Measurements from ENCODE around the gene OTUB2. TPM values are rescaled to one million over a fixed set of nuclear protein-coding genes. Genes with fewer than 3 reads are reported as not detected.

Gene OTUB2
- total RNA-seq, 4 donors from 2014 or later: 12.6 to 25.0 (median 21.5) TPM

DNA sequence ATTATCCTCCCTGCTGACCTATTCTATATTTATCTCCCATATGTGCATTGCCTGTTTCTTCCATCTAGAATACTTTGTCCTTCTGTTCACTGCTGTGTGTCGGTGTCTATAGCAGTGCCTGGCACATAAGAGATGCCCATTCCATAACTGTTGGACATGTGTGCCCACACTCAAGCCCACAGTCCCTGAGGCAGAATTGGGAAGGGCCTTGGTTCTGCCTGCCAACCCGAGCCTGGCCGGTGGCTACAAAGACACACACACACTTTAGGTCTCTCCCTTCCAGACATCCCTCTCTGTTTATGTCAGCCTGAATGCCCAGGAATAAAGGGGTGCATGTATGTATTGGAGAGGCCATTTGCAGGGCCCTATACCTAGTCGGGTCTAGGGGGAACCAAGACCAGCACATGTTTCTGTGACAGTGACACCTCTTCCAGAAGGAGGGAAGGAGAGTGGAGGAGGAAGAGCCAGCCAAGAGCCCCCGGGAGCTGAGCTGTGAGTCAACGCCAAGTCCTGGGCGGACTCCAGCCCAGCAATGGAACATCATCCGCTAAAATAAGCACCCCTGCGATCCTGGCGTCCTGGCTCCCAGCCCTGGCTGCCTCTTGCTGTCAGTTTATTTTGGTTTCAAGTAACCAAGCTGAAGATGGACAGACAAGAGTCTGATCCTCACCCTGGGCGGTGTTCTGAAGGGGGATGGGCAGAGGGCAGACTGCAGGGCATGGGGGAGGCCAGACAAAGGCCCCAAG lies 45.5 kb upstream of the OTUB2 start:
- intact Hi-C loops (cut with DNase I; ENCODE audit: low total_unique reads): no loop called here
- no peak for DNase-seq (ENCODE audit: low spot score in 2 of 2)
- 49 to 57% methylated on average over 11 of the region's 11 CpGs for WGBS, 2 donors
- H3K4me3 ChIP-seq (ENCODE audit: low read depth, poor library complexity, severe bottlenecking): no peak overlapping the region
- no peak for TF ChIP-seq CTCF (IDR thresholded peaks at IDR 0.05)

- H3K4me3 ChIP-seq (ENCODE audit: low read depth, poor library complexity, severe bottlenecking): no peak overlapping the region
- TF ChIP-seq CTCF (IDR thresholded peaks at IDR 0.05) (no peak), POLR2A (IDR thresholded peaks at IDR 0.05) (no peak)
- DNase-seq (ENCODE audit: low spot score in 2 of 2): no peak
- intact Hi-C loops (cut with DNase I; ENCODE audit: low total_unique reads): loop anchor here (2.0 kb wide), 1 partner anchor 23 kb away; no protein-coding TSS in a partner anchor
- WGBS, 2 donors: 94 to 96% methylated on average over 8 to 9 of the region's 9 CpGs
Observed at GRCh38 chr14:93981316-93982229, 44.6 kb upstream of the OTUB2 start.

DNA sequence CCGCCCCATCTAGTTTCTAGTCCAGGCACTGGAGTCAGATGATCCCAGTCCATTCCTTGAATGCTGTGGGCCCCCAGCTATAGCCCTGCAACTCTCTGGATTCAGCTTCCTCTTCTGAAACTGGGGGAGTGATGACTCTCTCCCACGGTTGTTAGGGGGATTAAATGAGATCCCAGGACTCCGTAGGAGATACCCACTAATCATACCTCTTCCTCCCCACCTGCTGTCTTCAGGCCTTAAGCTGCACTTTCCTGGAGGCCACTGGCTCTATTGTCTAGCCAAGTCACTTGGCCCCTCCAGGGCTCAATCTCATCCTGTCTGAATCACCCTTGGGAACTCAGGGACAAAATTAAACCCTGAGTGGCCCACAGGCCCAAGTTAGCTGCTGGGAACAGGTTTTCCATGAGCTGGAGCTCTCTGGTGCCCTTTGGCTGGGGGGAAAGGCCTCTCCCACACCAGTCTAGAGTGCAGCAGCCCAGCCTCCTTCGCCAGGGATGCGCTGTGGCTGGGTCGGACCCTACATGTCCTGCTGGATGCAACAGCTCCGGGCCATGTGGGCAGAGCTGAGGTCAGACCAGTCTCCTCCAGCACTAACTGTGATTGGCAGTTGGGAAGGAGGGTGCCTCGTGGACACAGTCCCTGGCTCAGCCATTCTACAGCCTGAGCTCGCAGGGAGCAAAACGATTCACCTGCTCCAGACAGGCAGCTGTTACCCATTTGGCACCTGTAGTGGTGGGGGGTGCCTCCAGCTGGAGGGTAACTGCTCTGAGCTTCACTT lies 43.7 kb upstream of the OTUB2 start:
- intact Hi-C loops (cut with DNase I; ENCODE audit: low total_unique reads): loop anchor here (2.0 kb wide), 1 partner anchor 24 kb away; no protein-coding TSS in a partner anchor
- WGBS, 2 donors: 81 to 90% methylated on average over 7 to 10 of the region's 10 CpGs
- TF ChIP-seq CTCF (IDR thresholded peaks at IDR 0.05): no peak
- DNase-seq (ENCODE audit: low spot score in 2 of 2): no peak
- no peak overlapping the region for H3K4me3 ChIP-seq (ENCODE audit: low read depth, poor library complexity, severe bottlenecking)

DNA sequence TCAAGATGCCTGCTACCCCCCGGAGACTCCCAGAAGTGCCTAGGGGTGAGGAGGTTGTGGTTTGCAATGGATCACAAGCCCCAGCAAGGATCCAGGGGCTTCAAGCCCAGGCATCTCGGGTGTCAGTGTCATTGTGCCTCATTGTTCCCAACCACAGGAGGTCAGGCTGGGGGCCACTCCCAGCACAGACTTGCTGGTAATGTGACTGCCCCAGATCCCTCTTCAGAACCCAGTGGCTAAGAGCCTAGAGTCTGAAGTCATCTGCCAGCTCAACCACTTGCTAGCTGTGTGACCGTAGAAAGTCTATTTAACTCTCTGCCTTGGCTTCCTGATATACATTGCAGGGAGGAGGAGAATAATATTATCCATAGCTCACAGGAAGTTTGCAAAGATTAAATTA lies 42.1 kb upstream of the OTUB2 start:
- intact Hi-C loops (cut with DNase I; ENCODE audit: low total_unique reads): no loop called here
- WGBS, 2 donors: 52 to 76% methylated on average over 3 of the region's 3 CpGs
- H3K4me3 ChIP-seq (ENCODE audit: low read depth, poor library complexity, severe bottlenecking): no peak overlapping the region
- no peak for DNase-seq (ENCODE audit: low spot score in 2 of 2)
- TF ChIP-seq POLR2A (IDR thresholded peaks at IDR 0.05) (no peak), CTCF (IDR thresholded peaks at IDR 0.05) (no peak)

DNA sequence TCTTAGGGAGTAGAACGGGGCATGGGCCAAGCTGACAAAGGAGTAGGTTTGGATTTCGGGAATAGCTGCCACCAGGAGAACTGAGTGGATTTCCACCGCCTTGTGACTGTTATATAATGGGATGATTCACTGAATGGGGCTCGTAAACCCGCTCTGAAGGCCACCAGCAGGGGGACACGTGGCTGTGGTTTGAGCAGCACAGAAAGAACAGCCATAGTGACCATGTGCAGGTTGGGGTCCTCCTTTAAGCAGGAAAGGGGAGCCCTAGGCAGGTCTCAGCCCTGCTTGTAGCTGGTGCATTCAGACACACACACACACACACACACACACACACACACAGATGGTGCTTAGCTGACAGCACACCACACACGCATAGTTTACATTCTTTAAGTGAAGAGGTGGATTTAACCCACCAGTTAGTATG lies 41.1 kb upstream of the OTUB2 start:
- H3K4me3 ChIP-seq (ENCODE audit: low read depth, poor library complexity, severe bottlenecking): no peak overlapping the region
- intact Hi-C loops (cut with DNase I; ENCODE audit: low total_unique reads): no loop called here
- no peak for TF ChIP-seq CTCF (IDR thresholded peaks at IDR 0.05)
- TF ChIP-seq POLR2A (IDR thresholded peaks at IDR 0.05): no peak
- no peak for DNase-seq (ENCODE audit: low spot score in 2 of 2)
- WGBS, 2 donors: 44 to 56% methylated on average over 7 of the region's 7 CpGs

All from lower leg skin (tissue), 4 donors.